Activated CD4-positive, alpha-beta T cell treated with anti-CD3 and anti-CD28 coated beads, Interleukin-2, Interleukin-4, amounts not matched to agents 100 ng/mL and 50 ng/mL, durations not matched to agents 16 hours and 8 hours (primary cell): ENCODE data around the gene TLK1.
"Not testable (repeated sequence)": the region's sequence is repeated elsewhere in the genome, so short reads cannot be mapped to it uniquely, and the experiment has no call there.

Source experiments
- DNase-seq: peaks from one replicate; pipeline ENCODE4 v3.0.0-alpha.2; 2020; ENCODE audit warnings: low spot score

The TLK1 gene

DNA sequence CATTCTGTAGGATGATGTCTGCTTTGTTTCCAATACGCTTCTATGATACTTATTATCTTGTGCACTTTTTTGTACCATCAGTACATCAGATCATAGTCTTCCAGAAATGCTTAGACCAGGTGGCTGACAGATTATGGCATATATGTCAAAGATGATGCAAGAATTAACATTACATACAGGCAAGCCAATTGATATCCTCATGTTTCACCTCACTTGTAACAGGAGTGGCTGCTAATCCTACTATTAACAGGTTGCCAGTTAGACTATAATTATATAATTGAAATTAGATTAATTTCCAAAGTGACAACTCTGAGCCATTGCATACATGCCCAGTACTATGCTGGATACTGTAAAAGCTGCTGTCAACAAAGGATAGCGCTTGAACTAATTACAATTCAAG lies 77.2 kb downstream of the TLK1 start:
- no peak for DNase-seq

DNA sequence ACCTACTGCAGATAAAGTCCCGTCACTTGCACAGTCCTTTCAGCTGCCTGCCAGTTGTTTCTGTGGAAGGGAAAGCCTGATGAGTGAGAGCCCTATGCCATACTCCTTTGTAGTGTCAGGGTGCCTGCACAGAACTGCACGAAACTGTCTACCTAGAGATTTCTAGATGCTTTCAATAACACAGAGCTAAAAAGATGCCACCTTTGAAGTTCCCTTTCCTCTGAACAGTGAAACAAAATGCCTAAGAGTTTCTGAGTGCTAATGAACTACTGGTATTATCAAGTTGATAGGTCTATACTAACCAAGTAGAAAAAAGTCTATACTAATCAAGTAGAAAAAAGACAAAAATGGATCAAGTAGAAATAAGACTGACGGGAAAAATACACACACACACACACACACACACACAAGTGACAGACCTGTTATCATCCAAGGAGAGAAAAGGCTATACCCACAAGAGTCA lies 79.0 kb downstream of the TLK1 start:
- DNase-seq: no peak

DNA sequence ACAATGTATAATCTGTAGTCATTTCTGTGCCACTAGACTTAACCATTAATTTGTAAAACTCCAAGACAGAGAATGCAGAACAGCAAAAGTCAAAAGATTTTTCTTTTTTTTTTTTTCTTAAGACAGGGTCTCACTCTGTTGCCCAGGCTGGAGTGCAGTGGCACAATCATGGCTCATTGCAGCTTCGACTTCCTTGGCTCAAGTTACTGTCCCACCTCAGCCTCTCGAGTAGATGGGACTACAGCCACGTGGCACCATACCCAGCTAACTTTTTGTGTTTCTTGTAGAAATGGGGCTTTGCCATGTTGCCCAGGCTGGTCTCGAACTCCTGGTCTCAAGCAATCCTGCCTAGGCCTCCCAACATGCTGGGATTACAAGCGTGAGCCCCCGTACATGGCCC lies 80.1 kb downstream of the TLK1 start:
- DNase-seq: no peak

DNA sequence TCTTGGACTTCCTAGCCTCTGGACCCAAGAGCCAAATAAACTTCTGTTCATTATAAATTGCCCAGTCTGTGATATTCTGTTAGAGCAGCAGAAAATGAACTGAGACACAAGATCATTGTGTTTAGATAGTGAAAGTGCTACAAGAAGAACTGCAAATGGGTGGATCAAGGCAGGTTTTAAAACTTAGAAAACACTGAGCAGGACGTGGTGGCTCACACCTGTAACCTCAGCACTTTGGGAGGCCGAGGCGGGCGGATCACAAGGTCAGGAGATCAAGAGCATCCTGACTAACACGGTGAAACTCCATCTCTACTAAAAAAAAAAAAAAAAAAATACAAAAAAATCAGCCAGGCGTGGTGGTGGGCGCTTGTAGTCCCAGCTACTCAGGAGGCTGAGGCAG lies 84.3 kb downstream of the TLK1 start:
- not testable (repeated sequence) for DNase-seq

DNA sequence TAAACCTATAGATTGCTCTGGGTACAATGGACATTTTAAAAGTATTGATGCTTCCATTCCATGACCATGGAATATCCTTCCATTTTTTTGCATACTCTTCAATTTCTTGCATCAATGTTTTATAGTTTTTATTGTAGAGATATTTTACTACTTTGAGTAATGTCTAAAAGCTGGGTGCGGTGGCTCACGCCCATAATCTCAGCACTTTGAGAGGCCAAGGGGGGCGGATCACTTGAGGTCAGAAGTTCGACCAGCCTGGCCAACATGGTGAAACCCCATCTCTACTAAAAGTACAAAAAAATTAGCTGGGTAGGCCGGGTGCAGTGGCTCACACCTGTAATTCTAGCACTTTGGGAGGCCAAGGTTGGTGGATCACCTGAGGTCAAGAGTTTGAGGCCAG lies 88.5 kb downstream of the TLK1 start:
- no peak for DNase-seq

DNA sequence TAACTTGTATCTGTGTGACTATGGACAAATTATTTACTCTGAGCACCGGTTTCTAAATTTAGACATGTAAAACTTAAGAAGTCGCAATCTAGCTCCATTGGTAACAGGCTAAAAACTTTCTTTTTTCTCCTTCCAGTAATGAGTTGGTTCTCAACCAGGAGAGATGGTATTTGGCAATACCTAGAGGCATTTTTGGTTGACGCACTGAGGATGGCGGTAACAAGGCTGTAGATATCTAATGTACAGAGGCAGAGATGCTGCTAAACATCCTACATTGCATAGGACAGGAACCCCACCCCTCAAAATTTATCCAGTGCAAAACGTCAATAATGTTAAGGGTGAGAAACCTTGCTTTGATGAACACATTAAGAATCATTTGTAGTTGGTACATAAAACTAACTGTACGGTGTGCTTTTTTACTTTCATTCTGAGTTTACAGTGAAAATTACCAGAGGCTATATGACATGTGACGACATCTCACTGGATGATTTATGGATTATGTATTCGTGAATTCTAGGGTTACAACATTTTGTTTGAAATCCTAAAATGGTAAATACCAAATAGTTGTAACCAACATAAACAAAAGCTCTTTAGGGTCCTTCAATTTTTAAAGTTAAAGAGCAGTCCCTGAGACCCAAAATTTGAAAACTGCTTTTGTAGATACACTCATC lies 91.3 kb downstream of the TLK1 start:
- no peak for DNase-seq

DNA sequence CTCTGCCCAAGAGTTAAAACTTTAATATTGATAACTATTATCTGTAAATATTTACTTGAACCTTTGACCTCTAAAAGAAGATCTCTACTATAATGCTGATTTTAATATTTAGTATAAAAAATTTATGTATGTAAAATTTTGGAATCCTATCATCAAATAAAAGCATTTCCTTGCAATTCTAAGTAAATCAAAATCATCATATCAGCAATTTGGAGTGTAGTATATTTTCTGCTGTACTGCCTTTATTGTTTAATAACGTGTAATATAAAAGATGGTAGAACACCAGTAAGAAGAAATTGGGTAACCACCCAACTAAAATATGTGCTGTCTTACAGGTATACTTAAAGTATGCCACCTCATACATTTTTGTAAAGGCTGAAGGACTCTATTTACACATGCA lies 94.6 kb downstream of the TLK1 start:
- no peak for DNase-seq

DNA sequence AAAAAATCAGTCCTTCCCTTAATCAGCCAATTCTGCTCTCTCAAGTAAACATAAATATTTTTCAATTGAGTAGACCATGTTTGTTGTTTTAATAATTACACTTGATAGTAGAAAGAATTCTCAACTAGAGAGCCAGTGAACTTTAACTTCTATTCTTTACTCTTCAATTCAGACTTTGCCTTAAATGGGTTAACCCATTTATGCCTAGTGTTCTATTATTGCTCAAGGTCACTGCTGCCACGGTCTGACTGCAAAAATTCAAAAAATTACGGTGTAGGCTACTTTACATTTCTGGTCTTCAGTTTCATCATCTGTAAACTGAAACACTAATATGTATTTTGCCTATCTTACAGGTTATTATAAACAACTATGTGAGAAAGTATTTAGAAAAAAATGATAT lies 103.1 kb downstream of the TLK1 start:
- DNase-seq: no peak

DNA sequence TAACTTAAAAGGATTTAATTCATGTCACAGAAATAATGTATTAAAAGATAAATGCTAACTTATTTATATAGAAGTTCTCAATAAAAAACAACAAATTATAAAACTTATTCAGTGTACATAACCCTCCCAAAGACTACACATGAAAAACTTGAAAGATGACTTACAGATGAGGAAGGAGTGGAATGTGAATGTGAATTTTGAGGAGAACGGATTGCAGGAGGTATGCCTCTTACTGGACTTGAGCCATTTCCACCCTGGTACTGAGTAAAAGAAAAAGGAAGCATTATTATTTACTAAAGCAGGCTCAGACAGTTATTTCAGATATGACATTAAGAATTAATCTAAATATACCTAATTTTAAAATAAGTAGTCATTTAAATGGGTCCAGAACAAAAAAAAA lies 104.4 kb downstream of the TLK1 start:
- no peak for DNase-seq

DNA sequence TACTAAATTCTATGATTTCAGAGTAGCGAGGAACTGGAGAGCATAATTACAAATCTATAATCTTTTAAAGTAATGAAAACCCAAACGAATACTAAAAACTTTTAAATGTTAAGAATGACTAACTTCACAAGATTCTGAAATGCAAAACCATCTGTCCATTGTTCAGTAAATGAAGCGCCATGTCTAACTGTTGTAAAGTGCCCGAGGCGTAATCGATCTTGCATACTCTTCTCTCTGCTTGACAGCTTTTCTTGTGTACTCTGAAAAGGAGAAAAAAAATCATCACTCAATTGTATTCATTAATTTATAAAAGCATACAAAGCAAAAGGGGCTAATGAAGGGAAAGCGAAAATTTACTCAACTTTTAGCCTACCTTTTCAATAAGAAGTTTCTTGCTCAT lies 111.0 kb downstream of the TLK1 start:
- no peak for DNase-seq

DNA sequence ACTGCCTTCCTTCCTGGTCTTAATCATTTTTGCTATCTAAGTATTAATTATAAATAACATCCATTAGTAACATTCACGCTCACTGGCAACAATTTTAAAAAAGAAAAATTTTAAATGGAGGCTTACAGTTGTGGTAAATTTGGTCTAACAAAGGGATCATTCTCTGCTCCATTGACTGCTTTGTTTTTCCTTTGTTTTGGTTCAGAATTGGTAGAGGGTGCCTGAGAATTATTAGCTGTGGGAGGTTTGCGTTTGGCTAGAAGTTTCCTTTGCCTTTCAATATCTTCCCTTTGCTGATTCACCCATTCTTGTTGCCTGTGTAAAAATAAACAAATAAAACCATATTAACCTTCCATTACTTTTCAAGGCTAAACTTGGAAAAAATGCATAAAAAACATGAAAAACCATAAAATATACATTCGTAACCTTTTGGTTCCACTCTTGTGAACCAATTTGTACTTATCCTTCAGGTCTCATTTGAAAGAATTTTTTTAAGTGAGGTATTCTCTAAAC lies 114.6 kb downstream of the TLK1 start:
- no peak for DNase-seq

DNA sequence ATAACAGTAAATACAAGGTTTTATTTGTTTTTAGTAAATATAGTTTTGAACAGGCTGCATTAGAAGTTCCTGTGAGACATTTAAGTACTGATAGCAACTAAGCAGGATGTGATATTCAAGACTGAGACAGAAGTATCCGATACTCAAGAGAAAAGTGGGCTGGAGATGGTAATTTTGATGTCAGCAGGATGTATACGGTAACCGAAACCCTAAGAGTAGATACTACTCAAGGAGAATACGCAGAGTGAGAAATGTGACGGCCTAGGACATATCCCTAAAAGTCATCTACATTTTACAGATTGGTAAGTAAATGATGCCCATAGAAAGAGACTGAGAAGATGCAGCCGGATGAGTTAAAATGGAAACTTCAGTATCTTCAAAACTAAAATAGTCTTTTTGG lies 116.3 kb downstream of the TLK1 start:
- peak; percentile 57 for DNase-seq

DNA sequence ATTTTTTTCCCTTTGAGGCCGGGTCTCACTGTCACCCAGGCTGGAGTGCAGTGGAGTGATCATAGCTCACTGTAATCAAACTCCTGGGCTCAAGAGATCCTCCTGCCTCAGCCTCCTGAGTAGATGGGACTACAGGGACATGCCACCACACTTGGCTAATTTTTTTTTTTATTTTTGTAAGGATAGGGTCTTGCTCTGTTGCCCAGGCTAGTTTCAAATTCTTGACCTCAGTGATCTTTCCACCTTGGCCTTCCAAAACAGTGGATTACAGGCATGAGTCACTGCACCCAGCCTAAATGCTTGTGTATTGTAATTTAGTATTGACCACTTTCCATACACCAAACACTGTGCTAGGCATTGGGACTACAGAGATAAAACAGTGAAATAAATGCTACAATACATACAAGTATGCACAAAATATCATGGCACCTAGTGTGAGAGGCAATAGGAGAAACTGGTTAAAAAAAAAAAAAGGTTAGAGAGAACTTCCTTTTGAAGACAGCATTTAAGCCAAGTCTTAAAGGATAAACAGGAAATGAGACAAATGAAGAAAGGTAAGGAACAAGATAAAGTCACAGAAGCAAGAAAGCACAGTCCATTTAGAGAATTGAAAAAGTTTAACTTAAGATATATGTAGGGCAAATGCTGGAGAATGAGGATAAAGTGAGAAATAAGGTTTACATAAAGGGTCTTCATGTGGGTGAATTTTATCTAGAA lies 118.3 kb downstream of the TLK1 start:
- no peak for DNase-seq

DNA sequence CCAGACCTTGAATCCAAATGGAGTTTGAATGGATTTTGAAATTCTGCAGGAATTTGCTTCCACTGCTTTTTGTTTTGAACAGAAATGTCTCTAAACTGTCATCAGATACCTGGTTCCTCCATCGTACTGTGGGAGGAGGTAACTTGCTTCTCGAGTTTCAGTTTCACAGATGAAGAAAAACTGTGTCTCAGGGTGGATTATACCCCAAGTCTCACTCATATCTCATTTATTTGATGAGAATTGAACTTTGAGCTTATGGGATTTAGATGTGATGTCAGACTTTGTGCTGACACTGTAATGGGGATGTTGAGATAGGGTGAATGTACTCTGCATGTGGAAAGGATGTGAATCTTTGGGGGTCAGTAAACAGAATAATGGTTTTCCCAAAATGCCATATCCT lies 124.2 kb downstream of the TLK1 start:
- DNase-seq: no peak

DNA sequence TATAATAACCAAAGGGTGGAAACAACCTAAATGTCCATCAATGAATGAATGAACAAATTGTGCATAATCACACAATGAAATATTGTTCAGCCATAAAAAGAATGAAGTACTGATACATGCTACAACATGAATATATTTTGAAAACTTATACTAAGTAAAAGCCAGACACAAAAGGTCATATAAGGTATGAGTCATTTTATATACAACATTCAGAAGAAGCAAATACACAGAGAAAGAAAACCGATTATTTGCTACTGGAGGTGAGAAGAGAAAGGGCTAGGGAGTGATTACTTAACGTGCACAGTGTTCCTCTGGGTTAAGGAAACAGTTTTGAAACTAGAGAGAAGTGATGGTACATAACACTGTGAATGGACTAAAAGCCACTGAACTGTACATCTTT lies 126.4 kb downstream of the TLK1 start:
- DNase-seq: no peak

DNA sequence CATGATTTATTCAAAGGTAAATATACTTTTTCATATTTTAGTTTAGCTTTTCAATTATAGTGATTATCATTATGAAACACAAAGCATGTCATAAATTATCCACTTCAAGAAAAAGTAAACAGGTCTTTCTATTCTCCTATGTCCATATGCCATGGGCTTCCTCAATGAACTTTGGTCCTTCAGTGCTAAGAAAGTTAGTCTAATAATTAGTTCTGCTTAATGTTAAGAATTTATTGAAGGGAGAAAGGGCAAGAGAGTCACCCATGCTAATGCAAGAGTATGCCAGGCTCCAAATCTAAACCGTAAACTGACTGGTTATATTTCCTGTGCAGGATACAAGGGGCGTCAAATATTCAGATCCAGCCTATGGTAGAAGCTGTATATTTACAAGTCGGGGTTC lies 135.5 kb downstream of the TLK1 start:
- DNase-seq: no peak

DNA sequence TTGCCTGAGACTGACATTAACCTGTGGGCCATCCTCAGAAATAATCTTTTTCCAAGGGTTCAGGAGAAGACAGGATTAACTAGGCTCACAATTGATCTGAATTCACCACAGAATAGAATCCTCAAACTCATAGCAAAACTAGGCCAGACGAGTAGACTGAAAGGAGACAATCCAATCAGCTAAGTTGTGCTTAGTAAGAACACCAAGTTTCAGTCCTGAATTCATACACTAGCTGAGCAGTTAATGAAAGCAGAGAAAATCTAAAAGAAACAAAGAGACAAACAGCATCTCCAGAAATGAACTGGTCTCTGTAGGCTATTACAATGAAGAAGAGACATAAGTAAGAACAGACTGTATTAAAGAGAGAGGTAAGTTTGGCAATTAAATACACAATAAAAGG lies 142.2 kb downstream of the TLK1 start:
- DNase-seq: peak; percentile 80

DNA sequence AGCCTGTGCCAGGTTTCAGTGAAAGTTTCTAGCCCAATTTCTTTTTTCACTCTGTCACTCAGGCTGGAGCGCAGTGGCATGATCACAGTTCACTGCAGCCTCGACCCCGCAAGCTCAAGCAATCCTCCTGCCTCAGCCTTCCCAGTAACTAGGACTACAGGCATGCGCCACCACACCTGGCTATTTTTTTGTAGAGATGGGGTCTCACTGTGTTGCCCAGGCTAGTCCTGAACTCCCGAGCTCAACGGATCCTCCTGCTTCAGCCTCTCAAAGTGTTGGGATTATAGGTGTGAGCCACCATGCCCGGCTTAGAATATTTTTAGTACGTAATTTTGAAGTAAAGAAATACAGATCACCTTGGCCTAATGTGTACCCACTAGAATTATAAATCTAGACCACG lies 144.6 kb downstream of the TLK1 start:
- no peak for DNase-seq

DNA sequence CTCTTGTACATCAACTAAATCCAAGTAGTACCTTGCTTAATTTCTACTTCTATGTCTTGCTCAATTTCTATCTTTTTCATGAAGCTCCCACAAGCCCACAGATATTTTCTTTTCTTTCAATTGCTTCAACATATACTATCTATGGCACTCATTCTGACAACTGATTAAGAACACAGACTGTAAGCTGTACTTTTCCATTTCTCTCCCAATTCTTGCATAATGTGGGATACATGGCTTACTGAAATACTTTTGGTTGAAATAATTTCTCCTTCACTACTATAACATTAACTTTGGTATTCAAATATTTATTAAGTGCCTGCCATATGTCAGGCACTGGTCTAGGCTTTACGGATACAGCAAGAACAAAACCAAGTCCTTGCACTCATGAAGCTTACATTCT lies 146.8 kb downstream of the TLK1 start:
- no peak for DNase-seq

DNA sequence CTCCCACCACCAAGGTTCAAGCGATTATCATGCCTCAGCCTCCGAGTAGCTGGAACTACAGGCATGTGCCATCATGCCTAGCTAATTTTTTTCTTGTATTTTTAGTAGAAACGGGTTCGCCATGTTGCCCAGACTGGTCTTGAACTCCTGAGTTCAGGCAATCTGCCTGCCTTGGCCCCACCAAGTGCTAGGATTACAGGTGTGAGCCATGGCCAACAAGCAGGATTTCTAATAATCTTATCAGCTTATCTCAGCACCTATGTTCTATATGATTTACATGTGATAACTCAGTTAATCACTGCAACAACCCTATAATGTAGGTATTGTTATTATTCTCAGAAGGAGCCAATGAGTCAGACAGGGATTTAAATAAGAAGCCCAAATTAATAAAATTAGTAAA lies 151.3 kb downstream of the TLK1 start:
- no peak for DNase-seq

DNA sequence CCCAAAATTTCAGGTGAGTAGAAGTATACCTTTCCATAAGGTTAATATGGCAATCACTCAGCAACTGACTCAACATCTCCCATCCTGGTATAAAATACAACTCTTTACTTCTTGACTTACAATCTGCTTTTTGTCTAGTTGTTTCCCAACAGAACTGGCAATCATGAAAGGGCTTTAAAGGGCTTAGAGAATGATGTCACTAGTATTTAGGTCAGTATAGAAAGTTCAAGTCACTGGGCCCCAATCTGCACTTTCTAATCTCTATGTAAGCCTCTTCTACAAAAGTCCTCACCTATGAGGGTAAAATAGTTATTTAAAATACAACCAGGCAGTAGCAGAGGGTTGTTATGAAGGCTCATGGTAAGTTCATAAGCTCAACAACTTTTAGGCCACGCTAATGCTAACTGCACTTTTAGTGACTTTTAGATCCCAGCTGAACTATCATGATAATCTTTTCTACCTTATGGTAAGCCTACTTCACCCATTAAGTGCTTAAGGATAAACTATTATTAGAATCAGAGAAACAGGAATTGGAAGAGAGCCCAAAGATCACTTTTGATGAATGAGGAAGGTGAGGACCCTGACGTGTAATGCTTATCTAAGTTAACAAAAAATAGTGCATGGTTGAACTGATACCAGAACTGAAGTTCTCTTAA lies 152.0 kb downstream of the TLK1 start:
- no peak for DNase-seq

DNA sequence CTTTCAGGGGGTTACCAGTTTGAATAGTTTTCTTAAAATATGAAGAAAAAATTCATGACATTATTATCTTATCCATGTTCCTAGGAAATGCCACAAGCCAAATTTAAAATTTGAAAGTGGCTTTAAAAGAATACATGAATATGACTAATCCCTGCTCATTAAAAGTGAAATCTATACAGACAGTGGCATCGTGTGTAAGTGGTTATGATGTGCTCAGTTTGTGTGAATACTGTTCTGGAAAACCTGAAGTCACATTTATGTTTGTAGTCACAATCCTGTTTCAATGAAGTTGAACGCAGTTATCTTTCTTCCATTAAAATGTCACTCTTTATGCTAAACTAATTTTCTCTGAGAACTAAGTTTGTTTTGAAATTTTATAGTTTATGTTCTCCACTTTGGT lies 155.9 kb downstream of the TLK1 start:
- no peak for DNase-seq

DNA sequence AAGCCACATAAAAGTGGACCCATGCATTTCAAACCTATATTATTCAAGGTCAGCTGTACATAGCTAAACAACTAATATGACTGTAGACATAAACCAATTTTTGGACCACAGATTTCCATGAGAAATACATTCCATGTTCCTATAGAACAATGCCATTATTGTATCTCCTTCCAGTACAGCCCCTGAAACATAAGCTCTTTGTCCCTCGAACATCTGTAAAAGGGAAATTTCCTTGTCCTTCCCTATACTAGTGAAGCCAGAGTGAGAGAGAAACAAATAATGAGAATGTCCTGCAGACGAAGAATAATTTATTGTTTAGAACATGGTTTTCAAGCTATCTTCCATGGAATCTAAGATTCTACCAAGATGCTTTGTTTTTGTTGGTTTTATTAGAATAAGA lies 156.3 kb downstream of the TLK1 start:
- DNase-seq: no peak
